Head of caudate nucleus (tissue), 42 donors: ENCODE measurements around the gene TMEM151A.
"Not testable (repeated sequence)": the region's sequence is repeated elsewhere in the genome, so short reads cannot be mapped to it uniquely, and the experiment has no call there.

Experiments used
- DNase-seq, 42 donors: peaks; one replicate each; pipeline versions ENCODE4 v3.0.0 to v3.0.0-alpha.2; 2020 to 2021; ENCODE audit warnings: mixed read lengths in 7 of 42
- intact Hi-C: fragments of 100-400 bp; cut with DNase I; formaldehyde crosslinking; loops from one replicate; pipeline ENCODE4 v1.15.0; 2022

The TMEM151A gene

DNA sequence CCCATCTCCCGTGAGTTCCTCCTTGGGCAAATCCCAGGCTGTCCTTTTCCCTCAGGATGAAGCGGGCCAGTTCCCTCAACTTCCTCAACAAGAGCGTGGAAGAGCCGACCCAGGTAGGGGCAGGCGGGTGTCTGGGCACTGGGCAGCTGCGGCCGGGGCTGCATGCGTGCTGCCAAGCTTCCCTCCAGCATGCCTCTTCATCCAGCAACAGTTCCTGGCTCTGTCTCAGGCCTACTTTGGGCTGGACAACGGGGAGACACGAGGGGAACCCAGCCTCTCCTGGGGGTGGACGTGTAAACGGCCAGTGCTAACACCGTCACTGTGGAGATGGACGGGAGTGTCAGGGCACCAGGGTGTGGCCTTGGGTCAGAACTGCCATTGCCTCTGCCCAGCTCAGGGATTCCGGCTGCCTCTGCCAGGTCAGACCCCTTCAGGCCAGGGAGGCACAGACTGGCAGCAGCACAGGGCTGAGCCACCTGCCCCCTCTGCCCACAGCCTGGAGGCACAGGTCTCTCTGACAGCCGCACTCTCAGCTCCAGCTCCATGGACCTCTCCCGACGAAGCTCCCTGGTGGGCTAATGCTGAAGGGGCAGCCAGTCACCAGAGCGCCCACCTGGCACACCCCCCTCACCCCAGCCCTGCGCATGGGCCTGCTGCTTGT, 25.2 kb upstream of the TMEM151A start:
- no peak for DNase-seq
- intact Hi-C loops: no loop called here

DNA sequence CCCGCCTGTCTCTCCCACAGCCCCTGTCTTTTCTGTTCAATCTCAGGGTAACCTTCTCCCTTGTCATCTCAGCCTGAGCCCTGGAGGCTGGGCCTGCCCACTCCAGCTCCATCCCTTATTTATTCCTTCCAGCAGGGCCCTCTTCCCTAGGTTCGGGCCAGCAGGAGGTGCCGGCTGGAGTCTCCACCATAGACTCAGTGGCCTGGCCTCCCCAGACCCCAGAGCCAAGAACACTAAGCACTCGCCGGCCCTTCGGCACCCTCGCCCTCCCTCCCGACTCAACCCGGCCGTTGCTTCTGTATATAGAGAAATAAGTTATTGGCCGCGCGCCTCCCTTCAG, 24.7 kb upstream of the TMEM151A start:
- DNase-seq: peak in 1 of 42 donors; percentile 38
- intact Hi-C loops: no loop called here

DNA sequence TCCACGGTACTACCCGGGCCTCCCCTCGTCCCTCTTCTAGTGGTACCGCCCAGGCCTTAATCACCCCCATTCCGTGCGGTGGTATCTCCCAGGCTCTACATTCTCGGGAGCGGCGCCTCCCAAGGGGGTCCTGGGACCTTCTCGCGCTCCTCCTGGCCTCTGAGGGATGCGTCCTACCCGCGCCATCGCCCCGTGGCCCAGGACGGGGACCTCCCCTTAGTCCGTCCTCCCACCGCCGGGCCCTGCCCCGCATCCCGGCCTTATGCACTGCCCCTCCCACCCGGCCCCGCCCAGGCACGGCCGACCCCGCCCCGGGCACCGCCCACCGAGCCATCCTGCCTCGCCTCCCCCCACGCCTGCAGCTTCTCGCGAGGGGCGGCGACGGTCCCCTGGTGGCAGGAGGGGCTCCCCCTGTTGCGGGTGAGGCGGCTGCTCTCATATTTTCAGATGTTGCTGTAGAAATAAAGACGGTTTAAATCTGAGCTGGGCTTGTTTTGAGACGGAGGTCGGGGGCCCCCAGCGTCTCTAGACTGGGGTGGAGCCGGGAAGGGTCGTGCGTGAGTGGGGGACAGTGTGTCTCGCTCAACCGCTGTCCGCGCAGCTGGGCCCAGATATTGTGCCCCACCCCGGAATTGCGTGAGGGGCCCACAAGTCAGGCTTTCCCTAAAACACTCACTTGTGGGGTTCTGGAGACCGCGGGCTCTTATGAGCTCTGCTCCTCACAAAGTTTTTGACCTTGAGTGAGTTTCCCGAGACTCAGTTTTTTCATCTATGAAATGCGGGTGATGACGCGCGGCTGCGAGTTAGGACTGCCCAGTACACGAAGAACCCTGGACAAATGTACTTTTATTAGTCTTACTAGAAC, 24.1 kb upstream of the TMEM151A start:
- DNase-seq: peak; percentile 74 to 95 (median 90)
- intact Hi-C loops: no loop called here

GRCh38 chr11:66268244-66268951, 23.3 kb upstream of the TMEM151A start, which contains the start of gene RAB1B:
TSS of gene RAB1B (plus strand) at chr11:66268639. CDS start at chr11:66268680, 41 bp downstream.
- intact Hi-C loops: no loop called here
- peak; percentile 98 to 100 (median 100) for DNase-seq

GRCh38 chr11:66268952-66269905, 22.5 kb upstream of the TMEM151A start:
- DNase-seq: peak in 2 of 42 donors; percentile 29 to 57
- intact Hi-C loops: no loop called here

DNA sequence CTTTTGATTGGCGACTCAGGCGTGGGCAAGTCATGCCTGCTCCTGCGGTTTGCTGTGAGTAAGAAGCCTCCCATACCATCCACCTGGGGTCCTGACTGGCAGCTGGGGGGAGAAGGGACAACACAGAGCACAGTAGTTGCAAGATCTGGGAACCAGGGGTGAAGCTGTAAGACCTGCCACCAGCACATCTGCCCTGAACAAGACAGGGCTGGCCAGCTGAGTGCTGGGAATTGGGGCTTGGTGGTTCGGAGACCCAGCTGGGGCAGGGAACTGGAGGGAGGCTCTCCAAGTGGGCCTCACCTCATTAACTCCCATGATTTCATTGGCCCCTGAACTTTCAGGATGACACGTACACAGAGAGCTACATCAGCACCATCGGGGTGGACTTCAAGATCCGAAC, 19.9 kb upstream of the TMEM151A start:
- no peak for DNase-seq
- intact Hi-C loops: no loop called here

- no peak for DNase-seq
- intact Hi-C loops: no loop called here
These were observed 19.1 kb upstream of the TMEM151A start for GRCh38 chr11:66272596-66272995.

DNA sequence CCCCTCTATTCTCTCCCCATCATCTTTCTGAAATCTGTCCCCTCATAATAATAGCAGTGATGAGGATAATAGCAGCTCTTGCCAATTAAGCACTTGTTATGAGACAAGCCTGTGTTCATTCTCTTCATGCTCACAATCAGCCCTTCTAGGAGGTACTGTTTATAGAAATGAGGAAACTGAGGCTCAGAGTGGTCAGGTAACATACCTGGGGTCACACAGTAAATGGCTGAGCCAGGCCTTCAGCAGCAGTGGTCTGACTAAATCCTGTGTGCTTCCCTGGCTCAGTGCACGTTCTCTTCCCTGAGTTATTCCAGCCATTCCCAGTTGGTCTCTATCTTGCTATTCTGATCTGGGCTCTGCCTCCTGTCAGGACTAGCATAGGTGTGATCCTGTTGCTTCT, 17.5 kb upstream of the TMEM151A start:
- intact Hi-C loops: no loop called here
- DNase-seq: no peak

DNA sequence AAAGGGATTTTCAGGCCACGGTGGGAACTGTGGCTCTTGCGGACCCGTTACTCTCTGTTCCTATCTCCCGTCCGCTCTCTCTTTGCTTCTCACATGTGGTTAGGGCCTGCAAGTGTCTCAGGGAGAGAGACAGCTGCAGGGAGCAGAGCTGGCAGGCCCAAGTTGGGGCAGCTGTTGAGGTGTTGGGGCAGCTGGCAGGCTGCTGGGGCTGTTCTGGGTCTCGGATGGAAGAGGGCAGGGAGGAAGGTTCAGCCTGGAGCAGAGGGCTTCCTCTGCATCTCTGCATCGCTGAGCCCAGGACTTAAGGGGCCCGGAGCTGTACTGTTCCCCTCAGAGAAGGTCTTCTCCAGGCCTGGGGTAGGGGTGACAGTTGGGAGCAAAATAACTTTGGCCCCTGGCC, 16.3 kb upstream of the TMEM151A start:
- DNase-seq: no peak
- intact Hi-C loops: no loop called here

GRCh38 chr11:66275984-66276612, 15.6 kb upstream of the TMEM151A start:
- no peak for DNase-seq
- intact Hi-C loops: no loop called here

GRCh38 chr11:66276619-66277018, 15.1 kb upstream of the TMEM151A start:
- intact Hi-C loops, DNase-seq: not testable (repeated sequence)

DNA sequence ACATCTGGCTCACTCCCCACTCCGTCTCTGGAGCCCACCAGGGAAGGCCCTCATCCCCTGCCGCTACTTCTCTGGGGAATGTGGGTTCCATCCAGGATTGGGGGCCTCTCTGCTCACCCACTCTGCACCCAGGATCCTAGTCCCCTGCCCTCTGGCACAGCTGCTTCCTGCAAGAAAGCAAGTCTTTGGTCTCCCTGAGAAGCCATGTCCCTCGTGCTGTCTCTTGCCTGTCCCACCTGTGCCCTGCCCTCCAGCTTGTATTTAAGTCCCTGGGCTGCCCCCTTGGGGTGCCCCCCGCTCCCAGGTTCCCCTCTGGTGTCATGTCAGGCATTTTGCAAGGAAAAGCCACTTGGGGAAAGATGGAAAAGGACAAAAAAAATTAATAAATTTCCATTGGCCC, 14.6 kb upstream of the TMEM151A start:
- DNase-seq, intact Hi-C loops: not testable (repeated sequence)

GRCh38 chr11:66277471-66278362, 14.0 kb upstream of the TMEM151A start, which contains the start of gene CNIH2:
TSS of gene CNIH2 (plus strand) at chr11:66278175. CDS start at chr11:66278457, 282 bp downstream.
- DNase-seq: peak in 24 of 42 donors; percentile 35 to 74 (median 60)
- intact Hi-C loops: no loop called here

GRCh38 chr11:66278363-66279091, 13.2 kb upstream of the TMEM151A start:
- DNase-seq: no peak
- intact Hi-C loops: no loop called here

- peak in 4 of 42 donors; percentile 31 to 47 (median 38) for DNase-seq
- intact Hi-C loops: no loop called here
These were observed 12.5 kb upstream of the TMEM151A start for GRCh38 chr11:66279092-66279734.

GRCh38 chr11:66280428-66280827, 11.3 kb upstream of the TMEM151A start:
- no peak for DNase-seq
- intact Hi-C loops: no loop called here
